Stimulated activated CD4-positive, alpha-beta T cell treated with anti-CD3 and anti-CD28 coated beads, Interleukin-12 subunit alpha, Interleukin-12 subunit beta, amount 100 ng/mL, for 24 hours (primary cell): Measurements from ENCODE around the gene MBD2.
"Not testable (repeated sequence)": the region's sequence is repeated elsewhere in the genome, so short reads cannot be mapped to it uniquely, and the experiment has no call there.

Source experiments
- DNase-seq, 2 experiments: peaks; one replicate each; pipeline ENCODE4 v3.0.0-alpha.2; 2020; ENCODE audit warnings: low read depth in 2 of 2

MBD2 gene

GRCh38 chr18:54149078-54149697 is 75.3 kb downstream of the MBD2 start:
- DNase-seq: peak; percentile 40 to 57

GRCh38 chr18:54148678-54149077 is 75.8 kb downstream of the MBD2 start:
- DNase-seq: no peak

GRCh38 chr18:54148151-54148550 is 76.3 kb downstream of the MBD2 start:
- no peak for DNase-seq

- DNase-seq: peak; percentile 6 to 13
Measured at GRCh38 chr18:54147439-54147838, 77.0 kb downstream of the MBD2 start.

- DNase-seq: no peak
Measured at GRCh38 chr18:54141041-54141608, 83.3 kb downstream of the MBD2 start.

- no peak for DNase-seq
Measured at GRCh38 chr18:54140641-54141040, 83.8 kb downstream of the MBD2 start.

GRCh38 chr18:54135216-54135615 is 89.3 kb downstream of the MBD2 start:
- DNase-seq: no peak

- DNase-seq: no peak
Measured at GRCh38 chr18:54134053-54134452, 90.4 kb downstream of the MBD2 start.

GRCh38 chr18:54130631-54131030 is 93.8 kb downstream of the MBD2 start:
- DNase-seq: no peak

GRCh38 chr18:54130177-54130576 is 94.3 kb downstream of the MBD2 start:
- no peak for DNase-seq

- no peak for DNase-seq
Measured at GRCh38 chr18:54129448-54130067, 94.9 kb downstream of the MBD2 start.

- no peak for DNase-seq
Measured at GRCh38 chr18:54127759-54128378, 96.6 kb downstream of the MBD2 start.

- DNase-seq: no peak
Measured at GRCh38 chr18:54125429-54125828, 99.0 kb downstream of the MBD2 start.

GRCh38 chr18:54123720-54124440 is 100.6 kb downstream of the MBD2 start:
- DNase-seq: not testable (repeated sequence)

GRCh38 chr18:54119524-54120019 is 104.9 kb downstream of the MBD2 start:
- DNase-seq: no peak

- DNase-seq: no peak
Measured at GRCh38 chr18:54117853-54118773, 106.4 kb downstream of the MBD2 start.

- DNase-seq: no peak
Measured at GRCh38 chr18:54116541-54117257, 107.8 kb downstream of the MBD2 start.

GRCh38 chr18:54112356-54112755 is 112.1 kb downstream of the MBD2 start:
- DNase-seq: no peak

GRCh38 chr18:54109131-54109683 is 115.3 kb downstream of the MBD2 start:
- no peak for DNase-seq

GRCh38 chr18:54102123-54102522 is 122.3 kb downstream of the MBD2 start:
- DNase-seq: no peak
